HG02571 (cell line): ENCODE measurements around the gene PDSS2.
"Not testable (repeated sequence)": the region's sequence is repeated elsewhere in the genome, so short reads cannot be mapped to it uniquely, and the experiment has no call there.

Experiments used
- ATAC-seq: cut with Tn5 transposase; IDR thresholded peaks from one replicate; pipeline ENCODE4 v1.9.1; 2021; ENCODE audit warnings: mild to moderate bottlenecking, moderate library complexity; ENCODE audit not compliant: unreplicated experiment

The PDSS2 gene

GRCh38 chr6:107369493-107369892, 89.9 kb downstream of the PDSS2 start:
- no peak for ATAC-seq

- no peak for ATAC-seq
Measured at GRCh38 chr6:107368471-107368870, 90.9 kb downstream of the PDSS2 start.

GRCh38 chr6:107364173-107364572, 95.2 kb downstream of the PDSS2 start:
- not testable (repeated sequence) for ATAC-seq

- ATAC-seq = no peak
Measured at GRCh38 chr6:107361753-107362604, 97.4 kb downstream of the PDSS2 start.

- no peak for ATAC-seq
Measured at GRCh38 chr6:107360476-107360875, 98.9 kb downstream of the PDSS2 start.

GRCh38 chr6:107357842-107358241, 101.5 kb downstream of the PDSS2 start:
- ATAC-seq = no peak

GRCh38 chr6:107357031-107357430, 102.3 kb downstream of the PDSS2 start:
- ATAC-seq = no peak

- no peak for ATAC-seq
Measured at GRCh38 chr6:107355659-107356058, 103.7 kb downstream of the PDSS2 start.

- ATAC-seq = no peak
Measured at GRCh38 chr6:107354451-107354850, 104.9 kb downstream of the PDSS2 start.

GRCh38 chr6:107353773-107354382, 105.5 kb downstream of the PDSS2 start:
- no peak for ATAC-seq

GRCh38 chr6:107348224-107348623, 111.1 kb downstream of the PDSS2 start:
- no peak for ATAC-seq

GRCh38 chr6:107345393-107345792, 114.0 kb downstream of the PDSS2 start:
- ATAC-seq = no peak

GRCh38 chr6:107344981-107345380, 114.4 kb downstream of the PDSS2 start:
- ATAC-seq = no peak

GRCh38 chr6:107344383-107344782, 115.0 kb downstream of the PDSS2 start:
- no peak for ATAC-seq

GRCh38 chr6:107342144-107342543, 117.2 kb downstream of the PDSS2 start:
- no peak for ATAC-seq

GRCh38 chr6:107340881-107341280, 118.5 kb downstream of the PDSS2 start:
- no peak for ATAC-seq

GRCh38 chr6:107337191-107337741, 122.1 kb downstream of the PDSS2 start:
- ATAC-seq = no peak

GRCh38 chr6:107334026-107334425, 125.3 kb downstream of the PDSS2 start:
- no peak for ATAC-seq

GRCh38 chr6:107333491-107333890, 125.9 kb downstream of the PDSS2 start:
- ATAC-seq = no peak

GRCh38 chr6:107331409-107332386, 127.7 kb downstream of the PDSS2 start:
- no peak for ATAC-seq

- peak; percentile 94 for ATAC-seq
Measured at GRCh38 chr6:107330168-107330567, 129.2 kb downstream of the PDSS2 start.
